Esophagus squamous epithelium (tissue), 5 donors: ENCODE results near the gene CNTRL. TPM values are rescaled to one million over a fixed set of nuclear protein-coding genes. Genes with fewer than 3 reads are reported as not detected.
A peak's percentile ranks its signal among the peaks of the same experiment; 100 is the strongest.

Source experiments
- DNase-seq: peaks from one replicate; lab custom pipeline; 2025; lab: John Stamatoyannopoulos, UW
- H3K27ac ChIP-seq, 4 donors: fragments of 200-600 bp; sonication (generic); one replicate each; pipeline ENCODE4 v1.5.1; 2016 to 2019; ENCODE audit warnings: mild to moderate bottlenecking in 1 of 4
- H3K27me3 ChIP-seq, 4 donors: fragments of 200-600 bp; sonication (generic); 1 replicate in 3 of 4; 2 replicates in 1 of 4; pipeline versions ENCODE4 v1.5.1 to v1.6.0; 2017 to 2021; ENCODE audit warnings: antibody characterized with exemption in 1 of 4
- H3K36me3 ChIP-seq, 3 donors: fragments of 200-600 bp; sonication (generic); one replicate each; pipeline ENCODE4 v1.5.1; 2016 to 2019
- H3K4me1 ChIP-seq, 3 donors: fragments of 200-600 bp; sonication (generic); one replicate each; pipeline ENCODE4 v1.5.1; 2017 to 2019
- H3K4me3 ChIP-seq, 4 donors: fragments of 200-600 bp; sonication (generic); 1 replicate in 3 of 4; 2 replicates in 1 of 4; pipeline ENCODE4 v1.5.1; 2016 to 2019; ENCODE audit warnings: mild to moderate bottlenecking in 2 of 4, moderate library complexity in 1 of 4
- H3K9me3 ChIP-seq, 3 donors: fragments of 200-600 bp; sonication (generic); one replicate each; pipeline ENCODE4 v1.5.1; 2016 to 2019
- CTCF ChIP-seq, 6 experiments: fragments of 450-650 bp in 4 of 6; fragments of 200-600 bp in 2 of 6; sonication (generic) in 2 of 6; IDR thresholded peaks; one replicate each; pipeline ENCODE4 v1.5.1; 2016 to 2019; ENCODE audit warnings: antibody characterized with exemption in 6 of 6, mild to moderate bottlenecking in 4 of 6, moderate library complexity in 4 of 6
- POLR2A ChIP-seq, 4 donors: fragments of 450-650 bp; IDR thresholded peaks; one replicate each; pipeline ENCODE4 v1.6.1; 2017; ENCODE audit warnings: antibody characterized with exemption in 4 of 4, mild to moderate bottlenecking in 4 of 4, moderate library complexity in 3 of 4
- WGBS, 2 donors: methylation state at CpG; one replicate each; pipeline ENCODE4 v1.1.5; 2018; 5-methylcytosine and 5-hydroxymethylcytosine counted together
- intact Hi-C: fragments of 100-400 bp; cut with DNase I; formaldehyde crosslinking; loops from one replicate; pipeline ENCODE4 v1.15.0; 2022
- total RNA-seq, 4 donors: library from RNA; depleted of rRNA; stranded (reverse); fragments of >200 nt; gene quantifications; one replicate each; pipeline ENCODE4 v1.1.0, GENCODE V29; 2016
- donor health status: DM: yes; HTN: yes; CAD: no.

Gene CNTRL
- total RNA-seq, 4 donors from 2014 or later, result 7.2 to 15.3 (median 8.0) TPM

- Histone ChIP-seq H3K27me3 (no peaks in the 10 kb centered on the region), H3K4me1 (peaks cover 0 to 15% (median 0%) of the 10 kb centered on the region in 3 donors), H3K9me3 (no peaks in the 10 kb centered on the region), H3K36me3 (peaks cover 0 to 79% (median 14%) of the 10 kb centered on the region in 3 donors), H3K4me3 (no peak overlapping the region), H3K27ac (no peak overlapping the region)
- TF ChIP-seq POLR2A (IDR thresholded peaks at IDR 0.05) (no peak), CTCF (IDR thresholded peaks at IDR 0.05) (no peak)
- WGBS, 2 donors, result 85 to 95% methylated on average over 4 of the region's 4 CpGs
- intact Hi-C loops, result no loop called here
- no peak for DNase-seq
Measured at GRCh38 chr9:121157939-121158338, 83.2 kb downstream of the CNTRL start.

GRCh38 chr9:121160025-121160424, 85.3 kb downstream of the CNTRL start:
- Histone ChIP-seq H3K27ac (no peak overlapping the region), H3K4me1 (peaks cover 0 to 15% (median 0%) of the 10 kb centered on the region in 3 donors)
- intact Hi-C loops, result no loop called here

GRCh38 chr9:121168052-121168451, 93.3 kb downstream of the CNTRL start:
- Histone ChIP-seq H3K27ac (no peak overlapping the region), H3K36me3 (peaks cover 0 to 83% (median 19%) of the 10 kb centered on the region in 3 donors), H3K4me3 (no peak overlapping the region), H3K9me3 (no peaks in the 10 kb centered on the region), H3K27me3 (no peaks in the 10 kb centered on the region), H3K4me1 (peaks cover 0 to 21% (median 0%) of the 10 kb centered on the region in 3 donors)
- DNase-seq, result no peak
- 83 to 86% methylated on average over 2 of the region's 2 CpGs for WGBS, 2 donors
- intact Hi-C loops, result no loop called here
- TF ChIP-seq CTCF (IDR thresholded peaks at IDR 0.05) (no peak), POLR2A (IDR thresholded peaks at IDR 0.05) (no peak)

More at GRCh38 chr9:121160025-121160424, 85.3 kb downstream of the CNTRL start:
- TF ChIP-seq CTCF (IDR thresholded peaks at IDR 0.05) (no peak), POLR2A (IDR thresholded peaks at IDR 0.05) (no peak)
- WGBS, 2 donors, result 65 to 68% methylated on average over 1 of the region's 1 CpG
- DNase-seq, result no peak
- Histone ChIP-seq H3K36me3 (peaks cover 0 to 74% (median 14%) of the 10 kb centered on the region in 3 donors), H3K27me3 (no peaks in the 10 kb centered on the region), H3K9me3 (no peaks in the 10 kb centered on the region), H3K4me3 (no peak overlapping the region)

- peaks cover 0 to 21% (median 0%) of the 10 kb centered on the region in 3 donors for H3K4me1 ChIP-seq
- WGBS, 2 donors, result 72 to 74% methylated on average over 1 to 3 of the region's 3 CpGs
- intact Hi-C loops, result no loop called here
- no peaks in the 10 kb centered on the region for H3K27me3 ChIP-seq
- DNase-seq, result no peak
- no peak overlapping the region for H3K4me3 ChIP-seq
- H3K27ac ChIP-seq, result no peak overlapping the region
- H3K9me3 ChIP-seq, result no peaks in the 10 kb centered on the region
- no peak for TF ChIP-seq POLR2A (IDR thresholded peaks at IDR 0.05)
- peak in 3 of 6 experiments; percentile 28 to 60 (median 43) for TF ChIP-seq CTCF (IDR thresholded peaks at IDR 0.05)
- peaks cover 0 to 84% (median 19%) of the 10 kb centered on the region in 3 donors for H3K36me3 ChIP-seq
Measured at GRCh38 chr9:121169094-121169601, 94.4 kb downstream of the CNTRL start.

GRCh38 chr9:121171236-121171635, 96.5 kb downstream of the CNTRL start:
- no peak for DNase-seq
- TF ChIP-seq POLR2A (IDR thresholded peaks at IDR 0.05) (no peak), CTCF (IDR thresholded peaks at IDR 0.05) (no peak)
- peaks cover 0 to 21% (median 0%) of the 10 kb centered on the region in 3 donors for H3K4me1 ChIP-seq
- H3K27ac ChIP-seq, result no peak overlapping the region
- H3K36me3 ChIP-seq, result peaks cover 0 to 96% (median 28%) of the 10 kb centered on the region in 3 donors
- intact Hi-C loops, result no loop called here
- H3K9me3 ChIP-seq, result no peaks in the 10 kb centered on the region
- H3K27me3 ChIP-seq, result no peaks in the 10 kb centered on the region
- H3K4me3 ChIP-seq, result no peak overlapping the region
- WGBS, 2 donors, result 87 to 92% methylated on average over 5 of the region's 5 CpGs
